Activated naive CD8-positive, alpha-beta T cell (primary cell): ENCODE measurements around the gene CACNA1D.

Source experiments
- H3K27ac Mint-ChIP-seq: one replicate; pipeline ENCODE4 v1.8.0; 2021; ENCODE audit warnings: mixed read lengths
- H3K27me3 Mint-ChIP-seq: one replicate; pipeline ENCODE4 v1.8.0; 2021; ENCODE audit warnings: mixed read lengths
- H3K36me3 Mint-ChIP-seq: one replicate; pipeline ENCODE4 v1.8.0; 2021; ENCODE audit warnings: mixed read lengths
- H3K4me1 Mint-ChIP-seq: one replicate; pipeline ENCODE4 v1.8.0; 2021; ENCODE audit warnings: low read depth, mixed read lengths
- H3K4me3 Mint-ChIP-seq: one replicate; pipeline ENCODE4 v1.8.0; 2021; ENCODE audit warnings: mild to moderate bottlenecking, mixed read lengths
- H3K9me3 Mint-ChIP-seq: one replicate; pipeline ENCODE4 v1.8.0; 2021; ENCODE audit warnings: low read depth, mixed read lengths

Gene CACNA1D

DNA sequence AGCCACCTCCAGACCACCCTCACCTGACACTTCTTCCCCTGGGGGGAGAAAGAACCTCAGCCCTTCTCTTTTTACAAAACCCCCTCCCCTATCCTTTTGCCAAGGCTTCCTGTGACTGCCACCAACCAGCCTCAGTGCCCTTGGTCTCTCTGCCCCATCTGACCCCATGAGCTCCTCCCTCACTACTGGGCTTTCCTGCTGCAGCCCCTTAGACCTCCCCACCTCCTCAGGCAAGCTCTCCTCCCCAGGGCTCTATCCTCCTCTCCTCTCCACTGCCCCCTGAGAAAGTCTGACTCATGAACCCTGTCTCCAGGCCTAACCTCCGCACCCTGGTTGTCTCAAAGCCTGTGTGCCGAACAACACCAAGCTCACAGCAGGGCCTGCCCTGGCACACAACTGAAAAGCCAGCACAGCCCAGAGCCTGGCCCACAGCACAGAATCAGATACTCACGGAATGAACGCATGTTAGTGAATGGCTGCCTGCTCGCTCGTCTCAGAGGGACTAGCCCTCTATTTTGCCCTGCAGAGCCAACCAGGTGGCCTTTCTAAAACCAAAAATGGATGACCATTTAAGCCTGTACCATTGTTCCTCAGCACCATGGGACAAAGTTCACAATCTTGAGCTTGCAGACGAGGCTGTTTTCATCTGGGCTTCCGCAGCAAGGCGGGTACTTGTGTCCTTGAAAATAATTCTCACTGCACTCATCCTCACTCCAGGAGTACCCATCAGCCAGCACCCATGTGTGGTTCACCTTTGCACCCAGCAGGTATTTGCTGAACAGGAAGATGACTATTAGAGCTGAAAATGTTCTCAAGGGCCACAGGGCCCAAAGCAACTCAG lies 350.1 kb downstream of the CACNA1D start:
- Mint-ChIP-seq H3K4me3 (peak overlapping the region; percentile 77), H3K36me3 (no peaks in the 10 kb centered on the region), H3K27me3 (peaks cover 34% of the 10 kb centered on the region), H3K4me1 (peaks cover 6% of the 10 kb centered on the region), H3K9me3 (no peaks in the 10 kb centered on the region), H3K27ac (no peak overlapping the region)

GRCh38 chr3:53845103-53845880 lies 350.9 kb downstream of the CACNA1D start:
- Mint-ChIP-seq H3K4me1 (peaks cover 6% of the 10 kb centered on the region), H3K9me3 (no peaks in the 10 kb centered on the region), H3K4me3 (peak overlapping the region; percentile 77), H3K27me3 (peaks cover 36% of the 10 kb centered on the region), H3K27ac (no peak overlapping the region), H3K36me3 (no peaks in the 10 kb centered on the region)

DNA sequence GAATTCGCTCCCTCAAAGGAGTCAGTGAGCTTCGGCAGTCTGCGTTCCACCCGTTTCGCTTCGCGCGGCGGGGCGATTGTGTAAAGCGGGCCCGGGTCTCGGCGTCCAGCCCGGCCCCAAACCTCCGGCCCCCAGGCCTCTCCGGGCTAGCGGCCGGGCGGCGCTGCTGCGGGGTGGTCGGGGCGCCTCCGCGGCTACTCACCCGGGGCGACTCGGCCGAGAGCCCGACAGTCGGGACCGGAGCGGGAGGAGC lies 351.4 kb downstream of the CACNA1D start:
- H3K4me1 Mint-ChIP-seq = peaks cover 6% of the 10 kb centered on the region
- H3K27ac Mint-ChIP-seq = no peak overlapping the region
- no peaks in the 10 kb centered on the region for H3K9me3 Mint-ChIP-seq
- peak overlapping the region; percentile 77 for H3K4me3 Mint-ChIP-seq
- H3K27me3 Mint-ChIP-seq = peaks cover 36% of the 10 kb centered on the region
- H3K36me3 Mint-ChIP-seq = no peaks in the 10 kb centered on the region

DNA sequence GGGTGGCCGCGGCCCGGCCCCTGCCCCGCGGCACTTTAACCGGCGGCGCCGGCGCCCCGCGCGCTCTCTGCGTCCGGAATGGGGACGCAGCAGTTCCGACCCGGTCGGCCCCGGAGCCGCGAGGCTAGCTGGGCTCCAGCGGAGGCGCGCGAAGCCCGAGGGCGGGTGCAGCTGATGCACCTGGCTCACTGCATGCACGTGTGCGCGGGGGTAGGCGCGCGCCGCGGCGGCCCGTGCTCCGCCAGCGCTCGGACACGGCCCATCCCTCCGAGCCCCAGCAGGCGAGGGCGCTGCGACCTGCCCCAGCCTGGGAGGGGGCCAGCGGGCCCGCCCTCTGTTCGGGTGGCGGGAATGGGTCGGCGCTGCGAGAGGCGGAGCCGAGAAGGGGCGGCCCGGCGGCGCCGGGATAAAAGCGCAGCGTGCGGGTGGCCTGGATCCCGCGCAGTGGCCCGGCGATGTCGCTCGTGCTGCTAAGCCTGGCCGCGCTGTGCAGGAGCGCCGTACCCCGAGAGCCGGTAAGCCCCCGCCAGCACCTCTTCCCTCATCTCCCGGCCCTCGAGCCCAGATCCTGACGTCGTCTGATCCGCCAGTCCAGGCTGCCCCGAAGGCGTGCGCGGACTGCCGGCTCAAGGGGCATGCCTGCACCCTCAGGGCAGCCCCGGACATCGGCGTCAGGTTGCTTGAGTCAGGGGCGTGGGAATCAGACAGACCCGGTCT lies 351.9 kb downstream of the CACNA1D start, which contains the start of the genes CHDH and IL17RB:
Gene CHDH (minus strand): TSS at position 286 of the 717 bp plus-strand sequence. CDS start 22,411 bp downstream, outside the sequence.
Gene IL17RB (plus strand): TSS at position 435 of the 717 bp plus-strand sequence. CDS start 21 bp downstream, at position 456.
- Mint-ChIP-seq H3K27ac (no peak within 1 kb of the TSS), H3K4me1 (peaks cover 6% of the 10 kb centered on the region), H3K36me3 (no peaks in the 10 kb centered on the region), H3K27me3 (peaks cover 37% of the 10 kb centered on the region), H3K4me3 (peak within 1 kb of the TSS; percentile 79), H3K9me3 (no peaks in the 10 kb centered on the region)

GRCh38 chr3:53846851-53847155 lies 352.4 kb downstream of the CACNA1D start:
- H3K36me3 Mint-ChIP-seq = no peaks in the 10 kb centered on the region
- peaks cover 6% of the 10 kb centered on the region for H3K4me1 Mint-ChIP-seq
- H3K27ac Mint-ChIP-seq = no peak overlapping the region
- H3K27me3 Mint-ChIP-seq = peaks cover 39% of the 10 kb centered on the region
- peak overlapping the region; percentile 79 for H3K4me3 Mint-ChIP-seq
- no peaks in the 10 kb centered on the region for H3K9me3 Mint-ChIP-seq

GRCh38 chr3:53849916-53850315 lies 355.5 kb downstream of the CACNA1D start:
- Mint-ChIP-seq H3K4me3 (no peak overlapping the region), H3K27me3 (peaks cover 28% of the 10 kb centered on the region), H3K4me1 (peaks cover 6% of the 10 kb centered on the region), H3K27ac (no peak overlapping the region), H3K36me3 (no peaks in the 10 kb centered on the region), H3K9me3 (no peaks in the 10 kb centered on the region)

DNA sequence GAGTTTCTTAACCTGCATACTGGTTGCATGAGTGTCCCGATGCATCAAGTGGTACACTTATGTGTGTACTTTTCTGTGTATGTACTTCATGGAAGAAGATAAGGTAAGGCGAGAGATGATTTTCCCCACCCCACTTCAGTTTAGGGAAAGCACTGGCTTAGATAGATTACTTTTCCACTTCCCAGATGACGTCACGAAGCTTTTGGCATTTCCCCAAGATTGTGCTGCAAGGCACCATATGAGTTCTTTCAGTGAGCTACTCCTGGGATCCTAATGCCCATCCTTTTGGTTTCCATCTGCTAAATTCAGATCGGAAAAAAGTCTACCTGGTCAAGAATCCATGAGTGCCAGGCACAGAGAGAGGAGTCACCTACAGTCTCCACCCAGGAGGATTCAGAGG lies 356.5 kb downstream of the CACNA1D start:
- Mint-ChIP-seq H3K4me1 (peaks cover 5% of the 10 kb centered on the region), H3K36me3 (no peaks in the 10 kb centered on the region), H3K4me3 (no peak overlapping the region), H3K9me3 (no peaks in the 10 kb centered on the region), H3K27me3 (peaks cover 24% of the 10 kb centered on the region), H3K27ac (no peak overlapping the region)

DNA sequence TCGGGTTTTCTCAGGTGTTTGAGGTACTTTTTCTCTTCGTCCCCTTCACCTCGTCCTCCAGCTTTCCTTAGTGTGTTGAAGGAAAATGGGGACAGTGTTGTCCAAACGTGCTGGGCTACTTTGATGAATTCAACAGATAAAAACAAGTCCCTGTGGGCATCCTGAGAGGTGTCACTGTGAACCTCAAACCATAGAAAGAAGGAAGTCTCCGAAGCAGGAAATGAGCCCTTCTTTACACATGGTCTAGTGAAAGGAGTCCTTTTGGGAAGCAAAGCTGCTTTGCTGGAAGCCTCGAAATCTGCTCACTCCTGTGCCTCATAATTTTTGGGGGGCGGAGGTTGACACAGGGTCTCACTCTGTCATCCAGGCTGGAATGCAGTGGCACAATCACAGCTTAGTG lies 362.6 kb downstream of the CACNA1D start:
- H3K36me3 Mint-ChIP-seq = peaks cover 3% of the 10 kb centered on the region
- H3K27ac Mint-ChIP-seq = no peak overlapping the region
- no peaks in the 10 kb centered on the region for H3K9me3 Mint-ChIP-seq
- no peaks in the 10 kb centered on the region for H3K27me3 Mint-ChIP-seq
- H3K4me1 Mint-ChIP-seq = peaks cover 1% of the 10 kb centered on the region
- H3K4me3 Mint-ChIP-seq = no peak overlapping the region

DNA sequence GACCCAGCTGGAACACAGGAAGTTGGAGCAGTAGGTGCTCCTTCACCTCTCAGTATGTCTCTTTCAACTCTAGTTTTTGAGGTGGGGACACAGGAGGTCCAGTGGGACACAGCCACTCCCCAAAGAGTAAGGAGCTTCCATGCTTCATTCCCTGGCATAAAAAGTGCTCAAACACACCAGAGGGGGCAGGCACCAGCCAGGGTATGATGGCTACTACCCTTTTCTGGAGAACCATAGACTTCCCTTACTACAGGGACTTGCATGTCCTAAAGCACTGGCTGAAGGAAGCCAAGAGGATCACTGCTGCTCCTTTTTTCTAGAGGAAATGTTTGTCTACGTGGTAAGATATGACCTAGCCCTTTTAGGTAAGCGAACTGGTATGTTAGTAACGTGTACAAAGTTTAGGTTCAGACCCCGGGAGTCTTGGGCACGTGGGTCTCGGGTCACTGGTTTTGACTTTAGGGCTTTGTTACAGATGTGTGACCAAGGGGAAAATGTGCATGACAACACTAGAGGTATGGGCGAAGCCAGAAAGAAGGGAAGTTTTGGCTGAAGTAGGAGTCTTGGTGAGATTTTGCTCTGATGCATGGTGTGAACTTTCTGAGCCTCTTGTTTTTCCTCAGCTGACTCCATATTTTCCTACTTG lies 363.8 kb downstream of the CACNA1D start:
- Mint-ChIP-seq H3K27ac (no peak overlapping the region), H3K36me3 (peaks cover 8% of the 10 kb centered on the region), H3K4me1 (peaks cover 1% of the 10 kb centered on the region), H3K4me3 (no peak overlapping the region), H3K27me3 (no peaks in the 10 kb centered on the region), H3K9me3 (no peaks in the 10 kb centered on the region)

DNA sequence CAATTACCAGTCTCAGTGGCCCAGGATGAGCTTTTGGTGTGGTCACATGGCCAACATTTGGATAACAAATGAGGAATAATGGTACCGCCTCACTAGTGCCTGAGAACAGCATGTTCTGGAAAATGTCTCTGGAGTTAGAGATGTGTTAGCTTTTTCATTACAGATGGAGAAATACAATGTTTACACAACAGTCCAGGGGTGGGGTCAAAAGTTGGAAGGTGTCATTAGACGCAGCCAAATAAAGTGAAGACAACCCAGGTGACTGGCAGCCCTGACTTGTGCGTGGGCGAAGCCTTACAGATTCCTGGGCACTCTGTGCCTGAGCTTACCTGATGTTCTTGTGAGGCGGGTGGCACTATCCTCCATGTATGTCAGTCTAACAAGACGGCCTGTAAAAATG lies 364.8 kb downstream of the CACNA1D start:
- Mint-ChIP-seq H3K4me3 (no peak overlapping the region), H3K27ac (no peak overlapping the region), H3K36me3 (peaks cover 8% of the 10 kb centered on the region), H3K9me3 (no peaks in the 10 kb centered on the region), H3K27me3 (no peaks in the 10 kb centered on the region), H3K4me1 (peaks cover 1% of the 10 kb centered on the region)

GRCh38 chr3:53860196-53860595 lies 365.8 kb downstream of the CACNA1D start:
- Mint-ChIP-seq H3K27ac (no peak overlapping the region), H3K27me3 (no peaks in the 10 kb centered on the region), H3K36me3 (peaks cover 10% of the 10 kb centered on the region), H3K4me3 (no peak overlapping the region), H3K9me3 (no peaks in the 10 kb centered on the region), H3K4me1 (peaks cover 1% of the 10 kb centered on the region)

DNA sequence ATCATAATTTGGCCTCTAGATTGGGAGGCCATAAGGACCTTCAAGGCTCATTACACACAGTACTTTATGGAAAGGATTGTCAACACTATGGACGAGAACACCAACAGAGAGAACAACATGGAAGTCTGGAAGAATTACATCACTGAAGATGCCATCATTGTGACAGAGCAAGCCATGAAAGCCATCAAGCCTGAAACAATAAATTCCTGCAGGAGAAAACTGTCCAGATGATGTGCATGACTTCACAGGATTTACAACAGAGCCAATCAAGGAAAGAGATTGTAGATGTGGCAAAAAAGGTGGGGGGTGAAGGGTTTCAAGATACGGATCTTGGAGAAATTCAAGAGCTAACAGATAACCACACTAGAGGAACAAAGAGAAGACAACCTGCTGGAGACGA lies 367.8 kb downstream of the CACNA1D start:
- no peaks in the 10 kb centered on the region for H3K27me3 Mint-ChIP-seq
- H3K27ac Mint-ChIP-seq = no peak overlapping the region
- peaks cover 12% of the 10 kb centered on the region for H3K36me3 Mint-ChIP-seq
- peaks cover 1% of the 10 kb centered on the region for H3K4me1 Mint-ChIP-seq
- no peak overlapping the region for H3K4me3 Mint-ChIP-seq
- H3K9me3 Mint-ChIP-seq = no peaks in the 10 kb centered on the region

DNA sequence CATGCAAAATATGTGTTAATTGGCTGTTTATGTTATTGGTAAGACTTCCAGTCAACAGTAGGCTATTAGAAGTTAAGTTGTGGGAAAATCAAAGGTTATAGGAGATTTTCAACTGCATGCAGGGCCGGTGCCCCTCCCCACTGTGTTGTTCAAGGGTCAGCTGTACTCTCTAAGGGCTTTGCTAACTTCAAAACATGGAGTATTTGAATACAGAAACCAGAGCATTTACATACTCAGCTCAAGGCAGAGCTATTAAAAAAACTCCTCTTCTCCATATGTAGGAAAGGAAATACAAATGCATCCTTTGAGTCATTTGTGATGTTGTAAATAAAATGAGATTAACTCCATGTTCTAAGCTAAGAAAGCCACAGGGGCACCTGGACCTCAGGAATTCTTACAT lies 368.7 kb downstream of the CACNA1D start:
- H3K27me3 Mint-ChIP-seq = no peaks in the 10 kb centered on the region
- H3K9me3 Mint-ChIP-seq = no peaks in the 10 kb centered on the region
- H3K4me1 Mint-ChIP-seq = no peaks in the 10 kb centered on the region
- H3K4me3 Mint-ChIP-seq = no peak overlapping the region
- H3K36me3 Mint-ChIP-seq = peaks cover 12% of the 10 kb centered on the region
- peak overlapping the region; percentile 28 for H3K27ac Mint-ChIP-seq
